HG03432 (cell line): Measurements from ENCODE around the gene SNIP1.
"Not testable (repeated sequence)": the region's sequence is repeated elsewhere in the genome, so short reads cannot be mapped to it uniquely, and the experiment has no call there.

Experiments
- ATAC-seq: cut with Tn5 transposase; IDR thresholded peaks from one replicate; pipeline ENCODE4 v1.9.1; 2021; ENCODE audit warnings: mild to moderate bottlenecking, moderate library complexity; ENCODE audit not compliant: unreplicated experiment

The SNIP1 gene

GRCh38 chr1:37514350-37515184 is 39.5 kb downstream of the SNIP1 start, which contains the start of gene MEAF6:
MEAF6 (minus strand) TSS chr1:37514766; CDS start chr1:37514746, 20 bp downstream.
- ATAC-seq = peak; percentile 89

GRCh38 chr1:37513795-37514349 is 40.2 kb downstream of the SNIP1 start:
- ATAC-seq = peak; percentile 23

GRCh38 chr1:37509181-37509580 is 44.9 kb downstream of the SNIP1 start:
- ATAC-seq = no peak

- no peak for ATAC-seq
These were observed 47.4 kb downstream of the SNIP1 start for GRCh38 chr1:37506740-37507139.

DNA sequence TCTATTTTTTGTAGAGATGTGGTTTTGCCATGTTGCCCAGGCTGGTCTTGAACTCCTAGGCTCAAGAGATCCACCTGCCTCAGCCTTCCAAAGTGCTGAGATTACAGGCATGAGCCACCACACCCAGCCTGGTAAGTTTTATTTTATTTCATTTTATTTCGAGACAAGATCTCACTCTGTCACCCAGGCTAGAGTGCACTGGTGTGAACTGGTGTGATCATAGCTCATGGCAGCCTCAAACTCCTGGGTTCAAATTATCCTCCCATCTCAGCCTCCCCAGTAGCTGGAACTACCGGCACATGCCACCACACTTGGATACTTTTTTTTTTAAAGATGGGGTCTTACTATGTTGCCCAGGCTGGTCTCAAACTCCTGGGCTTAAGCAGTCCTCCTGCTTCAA is 51.3 kb downstream of the SNIP1 start:
- ATAC-seq = not testable (repeated sequence)

DNA sequence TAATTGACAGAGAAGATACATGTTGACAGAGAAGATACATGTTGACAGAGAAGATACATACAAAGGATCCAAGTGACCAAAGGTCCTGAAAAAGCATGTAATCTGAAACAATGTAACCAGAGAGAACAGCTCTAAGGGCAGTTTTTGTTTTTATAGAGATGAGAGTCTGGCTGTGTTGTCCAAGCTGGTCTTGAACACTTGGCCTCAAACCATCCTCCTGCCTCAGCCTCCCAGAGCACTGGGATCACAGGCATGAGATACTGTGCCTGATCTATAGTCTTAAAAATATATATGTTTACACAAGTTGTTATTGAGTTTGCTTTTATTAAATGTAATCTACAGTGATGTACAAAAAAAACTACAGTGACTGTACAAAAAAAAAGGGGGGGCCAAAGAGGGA is 52.0 kb downstream of the SNIP1 start:
- ATAC-seq = no peak

DNA sequence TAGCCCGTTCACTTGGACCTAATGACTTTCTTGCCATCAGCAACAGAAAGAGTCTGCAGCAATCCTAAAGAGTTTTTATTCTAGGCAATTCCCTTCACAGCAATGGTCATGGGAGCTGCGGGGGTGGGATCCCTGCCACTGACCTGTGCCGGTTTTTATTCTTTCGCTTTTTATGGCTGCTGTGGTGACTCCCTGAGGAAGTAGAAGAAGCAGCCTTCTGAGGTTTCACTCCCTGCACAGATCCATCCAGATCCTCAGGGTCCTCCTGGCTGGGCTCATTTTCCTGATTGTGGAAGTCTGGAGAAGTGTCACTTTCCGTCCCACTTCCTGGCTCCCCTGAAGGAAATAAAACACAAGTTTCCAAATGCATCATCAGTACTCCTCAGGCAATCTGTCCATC is 52.4 kb downstream of the SNIP1 start:
- no peak for ATAC-seq

DNA sequence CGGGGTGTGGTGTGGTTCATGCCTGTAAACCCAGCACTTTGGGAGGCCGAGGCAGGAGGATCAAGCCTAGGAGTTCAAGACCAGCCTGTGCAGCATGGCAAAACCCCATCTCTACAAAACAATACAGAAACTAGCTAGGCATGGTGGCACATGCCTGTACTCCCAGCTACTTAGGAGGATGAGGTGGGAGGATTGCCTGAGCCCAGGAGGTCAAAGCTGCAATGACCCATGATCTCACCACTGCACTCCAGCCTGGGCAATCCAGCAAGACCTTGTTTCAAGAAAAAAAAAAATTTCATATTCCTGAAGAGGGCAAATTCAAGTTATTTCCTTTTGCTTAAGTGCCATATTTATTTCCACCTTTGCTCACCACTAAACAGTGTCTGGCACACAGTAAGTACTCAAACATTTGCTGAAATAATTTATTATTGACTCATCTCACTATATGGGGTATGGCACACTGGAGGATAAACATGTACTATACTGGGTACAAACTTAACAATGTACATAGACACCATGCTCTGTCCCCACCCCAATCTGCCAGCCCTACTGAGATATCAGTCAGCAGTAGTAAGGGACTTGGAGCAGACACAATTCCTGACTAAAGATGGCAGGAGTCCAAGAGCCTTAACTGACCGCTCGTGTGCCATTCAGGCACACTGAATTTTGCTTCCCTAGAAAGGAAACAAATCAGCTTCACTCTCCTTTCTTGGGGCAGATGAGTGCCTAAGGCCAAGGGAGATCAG is 55.0 kb downstream of the SNIP1 start:
- ATAC-seq = no peak

DNA sequence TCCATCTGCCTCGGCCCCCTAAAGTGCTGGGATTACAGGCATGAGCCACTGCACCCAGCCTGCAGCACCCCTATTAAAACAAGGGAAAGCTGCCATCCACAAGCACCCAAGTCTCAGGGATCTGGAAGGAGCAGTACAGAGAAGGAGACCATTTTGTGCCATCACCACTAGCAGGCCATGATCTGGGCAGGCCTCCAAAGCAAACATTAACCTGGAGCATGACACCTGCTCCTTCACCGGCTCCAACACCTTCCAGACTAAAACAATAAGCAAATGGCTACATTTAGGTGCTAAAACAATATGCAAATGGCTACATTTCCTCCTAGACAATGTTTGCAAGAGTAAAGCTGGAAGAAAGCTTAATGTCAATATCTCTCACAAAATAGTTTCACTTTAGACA is 56.3 kb downstream of the SNIP1 start:
- no peak for ATAC-seq

- no peak for ATAC-seq
These were observed 58.2 kb downstream of the SNIP1 start for GRCh38 chr1:37495875-37496274.

DNA sequence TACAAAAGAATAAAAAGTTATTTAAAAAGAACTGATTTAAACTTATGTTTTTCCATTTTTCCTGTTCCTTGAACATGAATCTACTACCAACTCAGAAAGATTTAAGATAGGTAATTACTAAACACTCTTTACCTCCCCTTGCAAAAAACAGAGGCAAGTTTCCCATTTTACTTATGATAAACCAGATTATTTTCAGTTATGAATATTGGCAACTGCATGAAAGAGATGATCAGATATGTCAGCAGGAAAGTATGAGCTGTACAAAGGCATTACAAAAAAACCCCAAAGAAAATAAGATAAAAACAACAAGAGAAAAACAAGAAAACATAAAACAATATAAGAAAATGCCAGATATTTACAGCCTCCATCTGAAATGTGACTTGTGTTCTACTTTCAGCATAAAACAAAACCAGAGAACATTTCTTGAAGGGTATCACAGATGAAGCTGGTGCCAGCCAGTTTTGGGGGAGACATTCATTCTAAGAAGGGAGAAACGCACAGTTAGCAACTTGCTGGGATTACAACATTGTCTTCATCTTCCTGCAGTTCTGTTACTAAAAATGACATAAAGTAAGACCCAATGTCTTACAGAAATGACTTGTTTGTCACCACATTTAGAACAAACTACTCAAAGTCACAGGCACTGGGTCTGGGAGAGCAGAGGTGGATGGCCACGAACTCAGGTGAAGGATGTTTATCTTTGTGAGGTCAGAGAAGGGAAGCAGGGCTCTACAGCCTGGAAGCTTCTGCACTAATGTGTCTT is 60.6 kb downstream of the SNIP1 start:
- no peak for ATAC-seq

DNA sequence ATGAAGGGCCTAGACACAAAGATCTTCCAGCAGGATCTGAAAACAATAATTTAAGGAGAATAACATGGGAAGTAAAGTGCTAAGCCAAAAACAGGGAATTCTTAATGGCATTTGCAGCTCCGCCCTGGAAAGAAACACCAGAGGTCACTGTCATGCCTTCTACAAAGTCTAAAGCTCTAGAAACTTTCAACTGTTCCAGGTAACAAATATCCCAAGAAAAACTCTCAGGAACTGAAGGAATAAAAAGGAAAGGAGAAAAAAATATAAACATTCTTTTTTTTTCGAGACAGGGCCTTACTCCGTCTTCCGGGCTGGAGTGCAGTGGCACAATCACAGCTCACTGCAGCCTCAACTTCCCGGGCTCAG is 66.5 kb downstream of the SNIP1 start:
- ATAC-seq = no peak

GRCh38 chr1:37486680-37487618 is 67.1 kb downstream of the SNIP1 start:
- ATAC-seq = no peak

GRCh38 chr1:37485902-37486679 is 68.0 kb downstream of the SNIP1 start:
- no peak for ATAC-seq
